Keratinocyte (primary cell): ENCODE measurements around the gene NTHL1.

Source experiments
- CTCF ChIP-seq, 3 experiments: IDR thresholded peaks in 1 of 3; conservative IDR thresholded peaks in 1 of 3; optimal IDR thresholded peaks in 1 of 3; 2 replicates in 2 of 3; 3 replicates in 1 of 3; pipeline versions ENCODE3 to v1.5.1; 2011; ENCODE audit warnings: low read length in 3 of 3, mild to moderate bottlenecking in 3 of 3, moderate library complexity in 2 of 3, control low read depth in 1 of 3, inconsistent platforms in 1 of 3; ENCODE audit not compliant: insufficient read depth in 2 of 3; ENCODE audit errors: extremely low read depth in 1 of 3
- EZH2 ChIP-seq: IDR thresholded peaks from one replicate; pipeline ENCODE4 v1.6.1; 2012; ENCODE audit warnings: inconsistent platforms, mild to moderate bottlenecking, low read length, moderate library complexity

- TF ChIP-seq CTCF (optimal IDR thresholded peaks at IDR 0.05 in 1 of 3, IDR thresholded peaks at IDR 0.05 in 1 of 3, conservative IDR thresholded peaks at IDR 0.05 in 1 of 3; ENCODE audit: extremely low read depth in 1 of 3, insufficient read depth in 2 of 3, low read length in 3 of 3) (no peak), EZH2 (no peak)
These were observed 8.2 kb downstream of the NTHL1 start for GRCh38 chr16:2039274-2040031.
